Gastroesophageal sphincter (tissue), 4 donors: Measurements from ENCODE around the gene FIGLA. TPM values are rescaled to one million over a fixed set of nuclear protein-coding genes. Genes with fewer than 3 reads are reported as not detected.

Experiments
- ATAC-seq: fragments of 150-250 bp; one replicate; pipeline ENCODE4 v1.9.1; 2016; ENCODE audit warnings: mild to moderate bottlenecking, moderate library complexity
- H3K27ac ChIP-seq, 4 donors: fragments of 200-600 bp; sonication (generic) in 3 of 4; 1 replicate in 3 of 4; 2 replicates in 1 of 4; pipeline ENCODE4 v1.5.1; 2016 to 2019
- H3K27me3 ChIP-seq: fragments of 200-600 bp; sonication (generic); one replicate; pipeline ENCODE4 v1.5.1; 2019
- H3K36me3 ChIP-seq, 2 donors: fragments of 200-600 bp; sonication (generic); one replicate each; pipeline ENCODE4 v1.5.1; 2019; ENCODE audit warnings: control low read depth in 1 of 2
- H3K4me1 ChIP-seq, 3 donors: fragments of 200-600 bp; sonication (generic); 1 replicate in 2 of 3; 2 replicates in 1 of 3; pipeline ENCODE4 v1.5.1; 2016 to 2019; ENCODE audit warnings: control low read depth in 2 of 3
- H3K4me3 ChIP-seq, 2 donors: fragments of 200-600 bp; sonication (generic); one replicate each; pipeline ENCODE4 v1.5.1; 2019; ENCODE audit warnings: mild to moderate bottlenecking in 1 of 2, moderate library complexity in 1 of 2
- H3K9me3 ChIP-seq, 3 donors: fragments of 200-600 bp; sonication (generic); one replicate each; pipeline ENCODE4 v1.5.1; 2017 to 2019; ENCODE audit warnings: control low read depth in 2 of 3
- EP300 ChIP-seq: sonication (generic); formaldehyde crosslinking; IDR thresholded peaks from one replicate; pipeline ENCODE4 v1.6.1; 2017; ENCODE audit warnings: antibody characterized with exemption, mild to moderate bottlenecking
- POLR2A ChIP-seq, 2 donors: fragments of 450-650 bp; IDR thresholded peaks; one replicate each; pipeline ENCODE4 v1.6.1; 2017; ENCODE audit warnings: antibody characterized with exemption in 2 of 2, mild to moderate bottlenecking in 2 of 2, moderate library complexity in 1 of 2
- POLR2AphosphoS5 ChIP-seq: sonication (generic); formaldehyde crosslinking; IDR thresholded peaks from one replicate; pipeline ENCODE4 v1.6.1; 2017; ENCODE audit warnings: antibody characterized with exemption
- WGBS, 2 donors: methylation state at CpG; one replicate each; pipeline ENCODE4 v1.1.5; 2018; ENCODE audit warnings: low coverage in 1 of 2; 5-methylcytosine and 5-hydroxymethylcytosine counted together
- small RNA-seq, 4 donors: library from RNA; depleted of rRNA; stranded (forward); fragments of <200 nt; gene quantifications; one replicate each; pipeline ENCODE3, GENCODE V24; 2016
- total RNA-seq, 4 donors: library from RNA; depleted of rRNA; stranded (reverse); fragments of >200 nt; gene quantifications; one replicate each; pipeline ENCODE4 v1.1.0, GENCODE V29; 2016
- TF ChIP-seq, protein P1 (sequence below), 4 experiments: fragments of 200-600 bp in 2 of 4; fragments of 450-650 bp in 2 of 4; sonication (generic) in 1 of 4; IDR thresholded peaks; one replicate each; pipeline ENCODE4 v1.5.1; 2017 to 2019; ENCODE audit warnings: antibody characterized with exemption in 4 of 4, mild to moderate bottlenecking in 2 of 4, moderate library complexity in 2 of 4

FIGLA gene
- total RNA-seq, 4 donors from 2014 or later, result not detected

DNA sequence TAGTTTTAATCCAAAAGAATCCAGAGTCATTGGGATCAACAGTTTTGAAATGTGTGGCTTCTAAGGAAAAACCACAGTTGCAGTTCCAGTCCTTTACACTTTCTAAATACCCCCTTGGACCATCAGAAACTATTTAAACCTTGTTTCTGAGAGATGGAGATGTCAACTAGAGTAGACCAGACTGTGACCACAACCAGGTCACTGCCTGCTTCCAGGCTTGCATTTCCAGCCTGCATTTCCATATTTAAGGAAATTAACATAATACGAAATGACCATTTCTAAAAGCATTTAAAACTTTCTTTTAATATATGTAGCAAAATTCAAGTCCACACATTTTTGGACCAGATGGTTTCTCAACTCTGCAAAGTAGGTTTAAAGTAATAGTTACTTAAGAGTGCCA, 60.8 kb downstream of the FIGLA start:
- Histone ChIP-seq H3K4me3 (no peak overlapping the region), H3K4me1 (no peaks in the 10 kb centered on the region), H3K27ac (no peak overlapping the region), H3K9me3 (no peaks in the 10 kb centered on the region), H3K36me3 (no peaks in the 10 kb centered on the region), H3K27me3 (peaks cover 22% of the 10 kb centered on the region)
- no peak for ATAC-seq
- TF ChIP-seq POLR2A (IDR thresholded peaks at IDR 0.05) (no peak), EP300 (no peak)
- TF ChIP-seq, protein P1, sequence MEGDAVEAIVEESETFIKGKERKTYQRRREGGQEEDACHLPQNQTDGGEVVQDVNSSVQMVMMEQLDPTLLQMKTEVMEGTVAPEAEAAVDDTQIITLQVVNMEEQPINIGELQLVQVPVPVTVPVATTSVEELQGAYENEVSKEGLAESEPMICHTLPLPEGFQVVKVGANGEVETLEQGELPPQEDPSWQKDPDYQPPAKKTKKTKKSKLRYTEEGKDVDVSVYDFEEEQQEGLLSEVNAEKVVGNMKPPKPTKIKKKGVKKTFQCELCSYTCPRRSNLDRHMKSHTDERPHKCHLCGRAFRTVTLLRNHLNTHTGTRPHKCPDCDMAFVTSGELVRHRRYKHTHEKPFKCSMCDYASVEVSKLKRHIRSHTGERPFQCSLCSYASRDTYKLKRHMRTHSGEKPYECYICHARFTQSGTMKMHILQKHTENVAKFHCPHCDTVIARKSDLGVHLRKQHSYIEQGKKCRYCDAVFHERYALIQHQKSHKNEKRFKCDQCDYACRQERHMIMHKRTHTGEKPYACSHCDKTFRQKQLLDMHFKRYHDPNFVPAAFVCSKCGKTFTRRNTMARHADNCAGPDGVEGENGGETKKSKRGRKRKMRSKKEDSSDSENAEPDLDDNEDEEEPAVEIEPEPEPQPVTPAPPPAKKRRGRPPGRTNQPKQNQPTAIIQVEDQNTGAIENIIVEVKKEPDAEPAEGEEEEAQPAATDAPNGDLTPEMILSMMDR (IDR thresholded peaks at IDR 0.05), result no peak
- WGBS, 2 donors, result 65 to 92% methylated on average over 1 of the region's 1 CpG

DNA sequence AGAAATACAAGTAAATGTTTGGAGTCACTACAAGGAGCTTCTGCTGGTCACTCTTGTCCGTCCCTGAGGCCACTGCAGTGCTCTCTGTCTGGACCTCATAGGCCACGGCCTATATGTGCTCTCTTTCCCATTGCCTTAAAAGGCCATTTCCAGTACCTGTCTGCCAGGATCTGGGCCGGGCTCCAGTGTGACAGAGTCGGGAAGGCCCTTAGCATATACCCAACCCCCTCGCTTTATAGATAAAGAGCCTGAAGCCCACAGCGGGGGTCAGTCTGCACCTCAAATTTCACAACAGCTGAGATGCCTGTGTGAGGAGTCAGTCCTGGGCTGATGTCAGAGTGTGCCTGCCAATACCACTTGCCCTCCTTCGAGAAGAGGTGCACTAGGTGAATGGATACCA, 62.3 kb downstream of the FIGLA start:
- H3K36me3 ChIP-seq, result no peaks in the 10 kb centered on the region
- 75 to 85% methylated on average over 5 of the region's 7 CpGs for whole genome bisulfite sequencing, 2 donors
- H3K27me3 ChIP-seq, result peaks cover 8% of the 10 kb centered on the region
- no peak for ATAC-seq
- no peak overlapping the region for H3K4me3 ChIP-seq
- H3K4me1 ChIP-seq, result no peaks in the 10 kb centered on the region
- TF ChIP-seq, protein P1 (IDR thresholded peaks at IDR 0.05), result no peak
- TF ChIP-seq POLR2AphosphoS5 (no peak), POLR2A (IDR thresholded peaks at IDR 0.05) (no peak), EP300 (no peak)
- H3K9me3 ChIP-seq, result no peaks in the 10 kb centered on the region
- H3K27ac ChIP-seq, result no peak overlapping the region

Small RNA genes within 50 kb of the gene (small RNA-seq; reads per million reads assigned to genes)
- 0 reads per million in 4 donors for gene HMGN2P21

Other genes starting within 250 kb of the FIGLA start
- gene TGFA, start 236.8 kb downstream of the FIGLA start, total RNA-seq, result 1 to 10 TPM in 3 of 4 donors, under 1 TPM in 1; 0.31 to 5.0 (median 1.6) TPM
- gene ADD2, start 22.4 kb downstream of the FIGLA start, total RNA-seq, result 1 to 10 TPM; 2.4 to 7.8 (median 3.6) TPM
- gene CLEC4F, start 30.0 kb upstream of the FIGLA start, total RNA-seq, result 1 to 10 TPM in 2 of 4 donors, not detected in 2; 1.1 TPM
- gene CD207, start 45.2 kb upstream of the FIGLA start, total RNA-seq, result under 1 TPM in 2 of 4 donors, not detected in 2; 0.39 to 0.92 TPM
- gene VAX2, start 109.9 kb upstream of the FIGLA start, total RNA-seq, result 1 to 10 TPM in 2 of 4 donors, not detected in 2; 1.9 to 2.0 TPM
- gene ATP6V1B1, start 145.3 kb upstream of the FIGLA start, total RNA-seq, result under 1 TPM in 1 of 4 donors, not detected in 3; 0.46 TPM
- gene ANKRD53, start 188.0 kb upstream of the FIGLA start, total RNA-seq, result 1 to 10 TPM in 2 of 4 donors, under 1 TPM in 2; 0.27 to 2.8 (median 0.97) TPM
- gene TEX261, start 204.2 kb upstream of the FIGLA start, total RNA-seq, result 10 to 100 TPM; 24.6 to 41.0 (median 34.9) TPM